Measurements from ENCODE around the gene POU4F1.
A peak's percentile ranks its signal among the peaks of the same experiment; 100 is the strongest.
"Not testable (repeated sequence)": the region's sequence is repeated elsewhere in the genome, so short reads cannot be mapped to it uniquely, and the experiment has no call there.

POU4F1 gene, protein sequence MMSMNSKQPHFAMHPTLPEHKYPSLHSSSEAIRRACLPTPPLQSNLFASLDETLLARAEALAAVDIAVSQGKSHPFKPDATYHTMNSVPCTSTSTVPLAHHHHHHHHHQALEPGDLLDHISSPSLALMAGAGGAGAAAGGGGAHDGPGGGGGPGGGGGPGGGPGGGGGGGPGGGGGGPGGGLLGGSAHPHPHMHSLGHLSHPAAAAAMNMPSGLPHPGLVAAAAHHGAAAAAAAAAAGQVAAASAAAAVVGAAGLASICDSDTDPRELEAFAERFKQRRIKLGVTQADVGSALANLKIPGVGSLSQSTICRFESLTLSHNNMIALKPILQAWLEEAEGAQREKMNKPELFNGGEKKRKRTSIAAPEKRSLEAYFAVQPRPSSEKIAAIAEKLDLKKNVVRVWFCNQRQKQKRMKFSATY

DNA sequence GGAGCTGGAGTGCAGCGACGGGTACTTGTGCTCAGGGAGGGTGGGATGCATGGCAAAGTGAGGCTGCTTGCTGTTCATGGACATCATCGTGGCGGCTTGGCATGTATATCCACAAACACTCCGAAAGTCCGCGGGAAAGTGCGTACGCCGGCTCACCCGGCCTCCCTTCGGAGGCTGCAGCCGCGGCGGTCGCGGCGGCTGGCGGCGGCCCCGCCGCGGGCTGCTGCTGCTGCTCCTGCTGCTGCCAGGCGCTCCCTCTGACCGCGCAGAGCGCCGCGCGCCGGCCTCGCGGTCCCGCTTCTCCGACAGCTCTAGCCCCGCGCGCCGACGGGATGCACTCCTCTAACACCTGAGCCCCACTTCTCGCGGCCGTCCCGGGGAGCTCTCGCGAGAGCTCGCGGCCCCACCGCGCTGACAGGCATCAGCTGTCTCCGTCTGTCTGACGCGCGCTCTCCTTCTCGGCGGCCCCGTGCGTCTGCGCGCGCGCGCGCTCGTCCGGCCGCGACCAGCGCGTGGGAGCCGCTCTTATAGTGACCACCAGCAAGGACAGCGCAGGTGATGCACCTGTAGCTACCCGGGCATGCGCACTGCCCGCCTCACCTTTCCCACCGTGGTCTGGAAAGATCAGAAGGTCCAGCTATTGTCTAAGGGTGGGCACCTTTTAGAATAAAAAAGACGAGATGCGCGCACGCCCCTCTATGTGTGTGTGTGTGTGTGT is at the start of gene POU4F1:
Gene POU4F1 (minus strand): TSS at position 313 of the 718 bp plus-strand sequence. CDS start 226 bp downstream, at position 87.
- TF ChIP-seq, protein P1, sequence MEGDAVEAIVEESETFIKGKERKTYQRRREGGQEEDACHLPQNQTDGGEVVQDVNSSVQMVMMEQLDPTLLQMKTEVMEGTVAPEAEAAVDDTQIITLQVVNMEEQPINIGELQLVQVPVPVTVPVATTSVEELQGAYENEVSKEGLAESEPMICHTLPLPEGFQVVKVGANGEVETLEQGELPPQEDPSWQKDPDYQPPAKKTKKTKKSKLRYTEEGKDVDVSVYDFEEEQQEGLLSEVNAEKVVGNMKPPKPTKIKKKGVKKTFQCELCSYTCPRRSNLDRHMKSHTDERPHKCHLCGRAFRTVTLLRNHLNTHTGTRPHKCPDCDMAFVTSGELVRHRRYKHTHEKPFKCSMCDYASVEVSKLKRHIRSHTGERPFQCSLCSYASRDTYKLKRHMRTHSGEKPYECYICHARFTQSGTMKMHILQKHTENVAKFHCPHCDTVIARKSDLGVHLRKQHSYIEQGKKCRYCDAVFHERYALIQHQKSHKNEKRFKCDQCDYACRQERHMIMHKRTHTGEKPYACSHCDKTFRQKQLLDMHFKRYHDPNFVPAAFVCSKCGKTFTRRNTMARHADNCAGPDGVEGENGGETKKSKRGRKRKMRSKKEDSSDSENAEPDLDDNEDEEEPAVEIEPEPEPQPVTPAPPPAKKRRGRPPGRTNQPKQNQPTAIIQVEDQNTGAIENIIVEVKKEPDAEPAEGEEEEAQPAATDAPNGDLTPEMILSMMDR (IDR thresholded peaks at IDR 0.05; ENCODE audit: low read depth, low read length) = no peak
- Histone ChIP-seq H3K4me3 (ENCODE audit: low read depth, low read length) (peak within 1 kb of the TSS; percentile 73), H3K36me3 (no peaks in the 10 kb centered on the region), H3K9me3 (ENCODE audit: severe bottlenecking) (no peaks in the 10 kb centered on the region), H3K27me3 (ENCODE audit: insufficient read depth, low read depth, severe bottlenecking) (no peaks in the 10 kb centered on the region), H3K27ac (no peak within 1 kb of the TSS)
- peak; percentile 88 for DNase-seq

DNA sequence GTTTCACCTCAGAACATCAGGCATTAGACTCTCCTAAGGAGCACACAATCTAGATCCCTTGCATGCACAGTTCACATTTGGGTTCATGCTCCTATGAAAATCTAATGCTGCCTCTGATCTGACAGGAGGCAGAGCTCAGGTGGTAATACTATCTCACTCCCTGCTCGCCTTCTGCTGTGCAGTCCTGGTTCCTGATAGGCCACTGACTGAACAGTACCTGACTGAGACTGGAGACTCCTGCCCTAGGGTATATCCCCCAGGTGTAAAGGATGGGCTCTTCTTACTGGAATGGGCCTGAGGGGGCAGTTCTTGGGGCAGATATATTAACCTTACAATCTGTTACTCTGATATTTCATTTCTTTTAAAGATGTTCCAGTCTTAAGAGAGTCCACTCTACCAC is 49.3 kb upstream of the POU4F1 start:
- Histone ChIP-seq H3K27ac (no peak overlapping the region), H3K36me3 (no peaks in the 10 kb centered on the region), H3K4me3 (ENCODE audit: low read depth, low read length) (no peak overlapping the region), H3K27me3 (ENCODE audit: insufficient read depth, low read depth, severe bottlenecking) (no peaks in the 10 kb centered on the region), H3K9me3 (ENCODE audit: severe bottlenecking) (no peaks in the 10 kb centered on the region)
- TF ChIP-seq, protein P1 (IDR thresholded peaks at IDR 0.05; ENCODE audit: low read depth, low read length) = no peak
- no peak for DNase-seq

DNA sequence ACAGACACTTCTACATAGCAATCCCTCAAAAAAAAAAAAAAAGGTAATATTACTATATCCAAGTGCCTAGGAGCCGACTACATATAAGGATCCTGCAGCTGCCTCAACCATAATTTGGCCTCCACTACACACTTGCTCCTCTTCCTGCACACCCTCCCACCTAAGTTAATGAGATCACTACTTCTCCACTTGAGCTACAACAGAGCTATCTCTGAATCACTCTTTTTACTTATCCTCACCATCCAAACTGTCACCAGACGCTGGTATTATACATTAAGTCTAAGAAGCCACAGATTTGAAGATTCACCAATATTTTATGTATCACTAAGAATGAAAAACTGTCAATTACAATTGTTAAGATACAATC is 47.3 kb upstream of the POU4F1 start:
- H3K27me3 ChIP-seq (ENCODE audit: insufficient read depth, low read depth, severe bottlenecking) = no peaks in the 10 kb centered on the region
- TF ChIP-seq, protein P1 (IDR thresholded peaks at IDR 0.05; ENCODE audit: low read depth, low read length) = no peak
- H3K4me3 ChIP-seq (ENCODE audit: low read depth, low read length) = no peak overlapping the region
- no peak for DNase-seq
- no peaks in the 10 kb centered on the region for H3K9me3 ChIP-seq (ENCODE audit: severe bottlenecking)
- no peak overlapping the region for H3K27ac ChIP-seq
- H3K36me3 ChIP-seq = no peaks in the 10 kb centered on the region

DNA sequence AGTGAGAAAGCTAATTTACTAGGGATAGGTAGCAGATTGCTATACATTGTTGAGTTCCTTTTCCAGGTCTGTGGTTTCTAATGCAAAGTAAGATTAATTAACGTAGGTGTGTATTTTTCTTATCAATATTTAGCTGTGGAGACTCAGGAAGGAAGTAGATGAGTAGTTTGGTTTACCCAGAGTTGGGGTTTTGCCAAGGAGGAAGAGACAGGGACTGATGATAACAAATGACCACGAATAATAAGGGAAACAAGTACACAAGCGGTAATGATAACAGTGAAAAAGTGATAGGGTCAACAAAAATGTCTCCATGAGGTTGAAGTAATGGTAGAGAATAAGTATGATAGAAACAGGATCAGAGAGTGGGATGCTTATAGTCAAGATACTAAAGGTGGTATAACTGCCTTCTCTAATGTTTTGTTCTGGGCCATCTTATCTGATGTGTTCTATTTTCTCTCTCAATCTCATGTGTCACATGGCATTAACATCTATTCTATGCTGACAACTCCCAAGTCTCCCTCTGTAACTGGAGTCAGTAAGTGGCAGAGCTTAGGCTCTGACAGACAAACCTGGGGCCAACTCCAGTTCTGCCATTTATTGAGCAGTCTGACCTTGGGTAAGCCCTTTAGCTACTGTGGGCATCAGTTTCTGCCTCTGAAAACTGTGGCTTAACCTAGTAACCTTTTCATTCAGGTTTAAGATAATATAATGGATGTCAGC is 46.8 kb upstream of the POU4F1 start:
- no peak for DNase-seq
- Histone ChIP-seq H3K4me3 (ENCODE audit: low read depth, low read length) (no peak overlapping the region), H3K27me3 (ENCODE audit: insufficient read depth, low read depth, severe bottlenecking) (no peaks in the 10 kb centered on the region), H3K9me3 (ENCODE audit: severe bottlenecking) (no peaks in the 10 kb centered on the region), H3K27ac (no peak overlapping the region), H3K36me3 (no peaks in the 10 kb centered on the region)
- TF ChIP-seq, protein P1 (IDR thresholded peaks at IDR 0.05; ENCODE audit: low read depth, low read length) = no peak

DNA sequence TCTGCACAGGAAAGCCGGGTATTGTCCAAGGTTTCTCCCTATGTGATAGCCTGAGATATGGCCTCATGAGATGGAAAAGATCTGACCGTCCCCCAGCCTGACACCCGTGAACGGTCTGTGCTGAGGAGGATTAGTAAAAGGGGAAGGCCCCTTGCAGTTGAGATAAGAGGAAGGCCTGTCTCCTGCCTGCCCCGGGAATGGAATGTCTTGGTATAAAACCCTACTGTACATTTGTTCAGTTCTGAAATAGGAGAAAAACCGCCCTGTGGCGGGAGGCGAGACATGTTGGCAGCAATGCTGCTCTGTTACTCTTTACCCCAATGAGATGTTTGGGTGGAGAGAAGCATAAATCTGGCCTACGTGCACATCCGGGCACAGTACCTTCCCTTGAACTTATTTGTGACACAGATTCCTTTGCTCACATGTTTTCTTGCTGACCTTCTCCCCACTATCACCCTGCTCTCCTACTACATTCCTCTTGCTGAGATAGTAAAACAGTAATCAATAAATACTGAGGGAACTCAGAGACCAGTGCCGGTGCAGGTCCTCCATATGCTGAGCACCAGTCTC is 43.8 kb upstream of the POU4F1 start:
- not testable (repeated sequence) for H3K27me3 ChIP-seq (ENCODE audit: insufficient read depth, low read depth, severe bottlenecking); H3K4me3 ChIP-seq (ENCODE audit: low read depth, low read length); H3K36me3 ChIP-seq; H3K9me3 ChIP-seq (ENCODE audit: severe bottlenecking); H3K27ac ChIP-seq
- peak; percentile 23 for DNase-seq

DNA sequence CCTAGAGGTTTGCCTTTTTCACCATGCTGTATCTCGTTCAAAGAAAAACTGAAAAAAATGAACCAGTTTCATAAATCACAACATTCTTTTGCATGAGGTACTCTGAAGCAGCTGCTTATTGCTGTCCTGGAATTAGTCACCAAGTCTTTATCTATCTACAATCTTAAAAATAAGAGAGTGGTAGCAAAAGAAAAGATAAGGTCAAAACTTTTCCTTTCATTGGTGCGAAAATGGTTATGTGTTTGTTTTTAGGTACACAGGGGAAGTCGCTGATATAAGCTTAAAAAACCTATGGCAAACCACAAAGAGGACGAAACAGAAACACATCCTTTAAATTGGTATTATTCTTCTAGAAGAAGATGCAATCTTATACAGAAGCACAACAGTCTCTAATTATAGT is 34.9 kb upstream of the POU4F1 start:
- TF ChIP-seq, protein P1 (IDR thresholded peaks at IDR 0.05; ENCODE audit: low read depth, low read length) = no peak
- no peak overlapping the region for H3K27ac ChIP-seq
- no peaks in the 10 kb centered on the region for H3K27me3 ChIP-seq (ENCODE audit: insufficient read depth, low read depth, severe bottlenecking)
- peaks cover 18% of the 10 kb centered on the region for H3K36me3 ChIP-seq
- no peak overlapping the region for H3K4me3 ChIP-seq (ENCODE audit: low read depth, low read length)
- no peak for DNase-seq
- no peaks in the 10 kb centered on the region for H3K9me3 ChIP-seq (ENCODE audit: severe bottlenecking)

Measured in WERI-Rb-1 (cell line).